HT1080 (cell line): Measurements from ENCODE around the gene MAGEA2B. TPM values are rescaled to one million over a fixed set of nuclear protein-coding genes. Genes with fewer than 3 reads are reported as not detected.
"Not testable (repeated sequence)": the region's sequence is repeated elsewhere in the genome, so short reads cannot be mapped to it uniquely, and the experiment has no call there.

Experiments used
- DNase-seq: peaks from one replicate; pipeline ENCODE4 v3.0.0-alpha.2; 2015; ENCODE audit warnings: low read depth
- total RNA-seq: library from RNA; depleted of rRNA; stranded (reverse); fragments of >200 nt; shearing (Covaris generic); gene quantifications from 2 replicates; pipeline ENCODE4 v1.2.3, GENCODE V29; 2014; rRNA removed

MAGEA2B gene
- total RNA-seq, 1 experiment from 2014 or later, result 30.0 TPM

DNA sequence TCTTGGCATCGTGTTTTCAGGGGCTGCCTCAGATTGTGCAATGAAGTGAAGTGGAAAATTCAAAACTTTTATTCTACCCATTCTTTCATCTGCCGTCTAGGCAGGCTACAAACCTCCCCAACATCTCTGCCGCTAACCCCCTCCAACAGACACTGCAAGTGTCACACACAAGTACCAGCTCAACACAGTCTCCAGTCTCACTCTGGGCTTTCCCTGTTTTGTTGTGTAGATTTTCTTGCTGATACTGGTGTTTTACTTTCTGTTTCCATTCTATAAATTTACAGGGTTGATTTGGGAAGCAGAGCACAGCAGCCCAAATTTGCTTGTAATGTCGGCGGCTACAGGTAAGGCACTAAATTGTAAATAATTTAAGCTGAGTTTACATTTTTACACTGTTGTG lies 40.4 kb downstream of the MAGEA2B start:
- DNase-seq, result not testable (repeated sequence)

DNA sequence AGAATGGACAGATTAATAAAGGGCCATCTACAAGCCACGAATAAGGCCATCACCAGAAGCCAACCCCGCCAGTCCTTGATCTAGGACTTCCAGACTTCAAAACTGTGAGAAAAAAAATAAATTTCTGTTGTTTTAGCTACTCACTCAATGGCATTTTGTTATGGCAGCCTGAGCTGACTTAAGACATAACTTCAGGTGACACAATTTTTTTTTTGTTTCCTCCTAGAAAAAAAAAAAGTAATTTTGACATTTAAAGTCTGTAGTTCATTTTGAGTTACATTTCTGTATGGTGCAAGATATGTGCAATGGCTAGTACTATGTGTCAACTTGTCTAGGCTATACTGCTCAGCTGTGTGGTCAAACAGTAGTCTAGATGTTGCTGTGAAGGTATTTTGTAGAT lies 44.5 kb downstream of the MAGEA2B start, which contains the start of gene CSAG3:
CSAG3 (plus strand) TSS at position 301 of the 400 bp plus-strand sequence.
- DNase-seq, result not testable (repeated sequence)

DNA sequence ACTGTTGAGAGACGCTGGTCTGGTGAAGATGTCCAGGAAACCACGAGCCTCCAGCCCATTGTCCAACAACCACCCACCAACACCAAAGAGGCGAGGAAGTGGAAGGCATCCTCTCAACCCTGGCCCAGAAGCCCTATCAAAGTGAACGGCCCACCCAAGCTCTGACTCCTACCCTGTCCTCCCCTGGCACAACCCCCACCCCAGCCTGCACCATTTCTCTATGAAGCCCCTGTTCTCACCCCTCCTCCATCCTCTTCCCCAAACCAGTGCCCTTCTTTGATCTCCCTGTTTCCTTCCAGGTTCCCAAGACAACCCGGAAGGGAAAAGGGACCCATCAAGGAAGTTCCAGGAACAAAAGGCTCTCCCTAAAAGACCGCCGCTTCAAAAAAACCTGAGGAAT lies 45.1 kb downstream of the MAGEA2B start:
- DNase-seq, result not testable (repeated sequence)

DNA sequence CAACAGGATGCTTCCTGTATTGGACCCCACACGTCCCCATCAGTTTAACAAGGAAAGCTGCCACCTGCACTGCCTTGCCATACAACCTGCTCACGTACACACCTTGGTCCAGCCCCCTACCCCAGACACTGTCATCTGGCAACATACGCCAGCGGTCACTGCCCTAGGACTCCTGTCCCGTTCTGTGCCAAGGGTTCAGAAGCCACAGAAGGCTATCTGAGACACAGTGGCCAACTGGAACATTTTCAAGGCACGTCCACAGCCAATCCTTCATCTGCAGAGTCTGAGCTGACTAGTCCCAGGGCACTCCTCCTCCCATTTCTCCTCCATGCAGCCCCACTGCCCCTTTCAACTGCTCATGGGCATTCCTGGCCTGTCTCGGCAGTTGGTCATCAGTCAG lies 47.2 kb downstream of the MAGEA2B start:
- DNase-seq, result not testable (repeated sequence)

DNA sequence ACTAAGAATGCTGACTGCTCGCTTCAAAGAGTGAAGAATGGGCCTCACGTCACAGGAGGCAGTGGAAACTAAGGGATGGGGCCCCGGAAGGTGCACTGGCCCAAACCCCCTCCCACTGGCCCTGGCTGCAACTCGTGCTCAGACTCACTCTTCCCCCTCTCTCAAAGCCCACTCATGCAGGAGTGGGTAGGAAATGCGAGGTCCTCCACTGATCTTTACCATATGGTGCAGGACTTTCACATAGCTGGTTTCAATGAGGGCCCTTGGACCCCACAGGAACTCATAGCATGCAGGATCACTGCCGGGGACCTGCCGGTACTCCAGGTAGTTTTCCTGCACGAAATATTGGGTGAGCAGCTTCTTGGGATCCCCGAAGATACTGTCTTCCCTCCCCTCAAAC lies 52.1 kb downstream of the MAGEA2B start:
- DNase-seq, result not testable (repeated sequence)

Other genes with a start within 250 kb of the MAGEA2B start
- not detected in 2 replicates for gene GABRQ, start 76.7 kb upstream of the MAGEA2B start, total RNA-seq
- gene MAGEA3, start 15.8 kb upstream of the MAGEA2B start, total RNA-seq, result 216 and 247 TPM in 2 replicates
- 2.9 and 6.1 TPM in 2 replicates for gene CSAG2, start 5.4 kb upstream of the MAGEA2B start, total RNA-seq
- 63.8 and 71.6 TPM in 2 replicates for gene CSAG1, start 19.1 kb downstream of the MAGEA2B start, total RNA-seq
- 142 and 151 TPM in 2 replicates for gene MAGEA12, start 19.1 kb downstream of the MAGEA2B start, total RNA-seq
- 87.1 and 93.8 TPM in 2 replicates for gene MAGEA2, start 39.2 kb downstream of the MAGEA2B start, total RNA-seq
- gene CSAG3, start 44.6 kb downstream of the MAGEA2B start, total RNA-seq, result 2.3 and 2.6 TPM in 2 replicates
- gene MAGEA6, start 55.1 kb downstream of the MAGEA2B start, total RNA-seq, result 208 and 228 TPM in 2 replicates
- 19.4 and 21.0 TPM in 2 replicates for gene CETN2, start 116.1 kb downstream of the MAGEA2B start, total RNA-seq
- 36.7 and 43.2 TPM in 2 replicates for gene NSDHL, start 116.4 kb downstream of the MAGEA2B start, total RNA-seq
- gene ZNF185, start 183.4 kb downstream of the MAGEA2B start, total RNA-seq, result 12.2 and 16.2 TPM in 2 replicates